SK-N-SH (cell line): ENCODE measurements around the gene UBE2E2.

Source experiments
- CHD2 ChIP-seq: fragments of 150-350 bp; IDR thresholded peaks from 2 replicates; pipeline ENCODE4 v1.6.1; 2018; ENCODE audit warnings: low read length; ENCODE audit not compliant: partially characterized antibody
- EZH2phosphoT487 ChIP-seq: fragments of 200-600 bp; sonication (generic); IDR thresholded peaks from 2 replicates; pipeline ENCODE4 v1.6.1; 2017; ENCODE audit warnings: low read depth, mixed run types, mild to moderate bottlenecking, antibody characterized with exemption, moderate library complexity, borderline replicate concordance
- FOSL2 ChIP-seq: IDR thresholded peaks from 2 replicates; pipeline ENCODE4 v1.4.0; 2012; ENCODE audit warnings: low read depth, mild to moderate bottlenecking, moderate library complexity, borderline replicate concordance
- GABPA ChIP-seq: IDR thresholded peaks from 2 replicates; pipeline ENCODE4 v1.4.0; 2012; ENCODE audit warnings: low read depth, mild to moderate bottlenecking
- JUND ChIP-seq: IDR thresholded peaks from 2 replicates; pipeline ENCODE4 v1.4.0; 2012
- MAX ChIP-seq: IDR thresholded peaks from 2 replicates; pipeline ENCODE4 v1.4.0; 2012; ENCODE audit warnings: low read depth
- NFIC ChIP-seq: IDR thresholded peaks from 2 replicates; pipeline ENCODE4 v1.4.0; 2012; ENCODE audit warnings: borderline replicate concordance
- POLR2AphosphoS5 ChIP-seq: IDR thresholded peaks from 2 replicates; pipeline ENCODE4 v1.6.1; 2012; ENCODE audit warnings: low read depth, low read length
- RAD21 ChIP-seq: IDR thresholded peaks from 2 replicates; pipeline ENCODE4 v1.6.1; 2012; ENCODE audit warnings: mild to moderate bottlenecking, low read length
- RXRA ChIP-seq: IDR thresholded peaks from 2 replicates; pipeline ENCODE4 v1.4.0; 2012; ENCODE audit warnings: low read depth, mild to moderate bottlenecking, borderline replicate concordance
- TEAD4 ChIP-seq: IDR thresholded peaks from 2 replicates; pipeline ENCODE4 v1.4.0; 2012; ENCODE audit warnings: mild to moderate bottlenecking, borderline replicate concordance; ENCODE audit not compliant: insufficient read depth
- YY1 ChIP-seq: IDR thresholded peaks from 2 replicates; pipeline ENCODE4 v1.4.0; 2012; ENCODE audit warnings: low read depth, mild to moderate bottlenecking
- TF ChIP-seq, protein P1 (sequence below): IDR thresholded peaks from 2 replicates; pipeline ENCODE4 v1.6.1; 2012; ENCODE audit warnings: mild to moderate bottlenecking, low read depth, low read length, moderate library complexity
- TF ChIP-seq, protein P2 (sequence below): fragments of 200-600 bp; sonication (generic); IDR thresholded peaks from 2 replicates; pipeline ENCODE4 v1.6.1; 2017; ENCODE audit warnings: antibody characterized with exemption, mild to moderate bottlenecking, moderate library complexity

DNA sequence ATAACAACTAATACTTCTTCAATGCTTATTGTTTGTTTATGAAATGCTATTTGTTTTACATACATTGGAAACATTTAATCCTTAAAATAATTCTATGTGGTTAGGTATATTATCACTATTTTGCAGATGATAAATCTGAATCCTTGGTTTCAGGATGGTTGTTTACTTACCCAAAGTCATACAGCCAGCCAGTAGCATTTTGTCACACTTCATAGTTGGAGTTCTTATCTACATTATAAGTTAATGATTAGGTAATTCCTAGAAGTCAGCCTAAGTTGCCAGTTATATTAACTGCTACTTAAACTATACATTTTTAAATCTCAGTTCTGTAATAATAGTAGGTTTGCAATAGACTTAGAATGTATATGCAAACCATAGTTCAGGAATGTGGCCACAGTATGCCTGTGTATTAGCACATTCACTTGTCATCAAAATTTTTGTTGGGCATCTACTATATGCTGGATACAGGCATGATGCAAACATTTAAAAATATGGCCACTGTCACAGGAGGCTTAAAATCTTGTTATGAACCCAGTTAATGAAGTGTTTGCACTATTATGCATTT, 187.9 kb downstream of the UBE2E2 start:
- no peak for TF ChIP-seq NFIC
- TF ChIP-seq, protein P1, sequence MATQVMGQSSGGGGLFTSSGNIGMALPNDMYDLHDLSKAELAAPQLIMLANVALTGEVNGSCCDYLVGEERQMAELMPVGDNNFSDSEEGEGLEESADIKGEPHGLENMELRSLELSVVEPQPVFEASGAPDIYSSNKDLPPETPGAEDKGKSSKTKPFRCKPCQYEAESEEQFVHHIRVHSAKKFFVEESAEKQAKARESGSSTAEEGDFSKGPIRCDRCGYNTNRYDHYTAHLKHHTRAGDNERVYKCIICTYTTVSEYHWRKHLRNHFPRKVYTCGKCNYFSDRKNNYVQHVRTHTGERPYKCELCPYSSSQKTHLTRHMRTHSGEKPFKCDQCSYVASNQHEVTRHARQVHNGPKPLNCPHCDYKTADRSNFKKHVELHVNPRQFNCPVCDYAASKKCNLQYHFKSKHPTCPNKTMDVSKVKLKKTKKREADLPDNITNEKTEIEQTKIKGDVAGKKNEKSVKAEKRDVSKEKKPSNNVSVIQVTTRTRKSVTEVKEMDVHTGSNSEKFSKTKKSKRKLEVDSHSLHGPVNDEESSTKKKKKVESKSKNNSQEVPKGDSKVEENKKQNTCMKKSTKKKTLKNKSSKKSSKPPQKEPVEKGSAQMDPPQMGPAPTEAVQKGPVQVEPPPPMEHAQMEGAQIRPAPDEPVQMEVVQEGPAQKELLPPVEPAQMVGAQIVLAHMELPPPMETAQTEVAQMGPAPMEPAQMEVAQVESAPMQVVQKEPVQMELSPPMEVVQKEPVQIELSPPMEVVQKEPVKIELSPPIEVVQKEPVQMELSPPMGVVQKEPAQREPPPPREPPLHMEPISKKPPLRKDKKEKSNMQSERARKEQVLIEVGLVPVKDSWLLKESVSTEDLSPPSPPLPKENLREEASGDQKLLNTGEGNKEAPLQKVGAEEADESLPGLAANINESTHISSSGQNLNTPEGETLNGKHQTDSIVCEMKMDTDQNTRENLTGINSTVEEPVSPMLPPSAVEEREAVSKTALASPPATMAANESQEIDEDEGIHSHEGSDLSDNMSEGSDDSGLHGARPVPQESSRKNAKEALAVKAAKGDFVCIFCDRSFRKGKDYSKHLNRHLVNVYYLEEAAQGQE, result no peak
- no peak for TF ChIP-seq FOSL2
- TF ChIP-seq POLR2AphosphoS5, result no peak
- TF ChIP-seq TEAD4, result no peak
- no peak for TF ChIP-seq YY1
- TF ChIP-seq, protein P2, sequence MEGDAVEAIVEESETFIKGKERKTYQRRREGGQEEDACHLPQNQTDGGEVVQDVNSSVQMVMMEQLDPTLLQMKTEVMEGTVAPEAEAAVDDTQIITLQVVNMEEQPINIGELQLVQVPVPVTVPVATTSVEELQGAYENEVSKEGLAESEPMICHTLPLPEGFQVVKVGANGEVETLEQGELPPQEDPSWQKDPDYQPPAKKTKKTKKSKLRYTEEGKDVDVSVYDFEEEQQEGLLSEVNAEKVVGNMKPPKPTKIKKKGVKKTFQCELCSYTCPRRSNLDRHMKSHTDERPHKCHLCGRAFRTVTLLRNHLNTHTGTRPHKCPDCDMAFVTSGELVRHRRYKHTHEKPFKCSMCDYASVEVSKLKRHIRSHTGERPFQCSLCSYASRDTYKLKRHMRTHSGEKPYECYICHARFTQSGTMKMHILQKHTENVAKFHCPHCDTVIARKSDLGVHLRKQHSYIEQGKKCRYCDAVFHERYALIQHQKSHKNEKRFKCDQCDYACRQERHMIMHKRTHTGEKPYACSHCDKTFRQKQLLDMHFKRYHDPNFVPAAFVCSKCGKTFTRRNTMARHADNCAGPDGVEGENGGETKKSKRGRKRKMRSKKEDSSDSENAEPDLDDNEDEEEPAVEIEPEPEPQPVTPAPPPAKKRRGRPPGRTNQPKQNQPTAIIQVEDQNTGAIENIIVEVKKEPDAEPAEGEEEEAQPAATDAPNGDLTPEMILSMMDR, result no peak
- no peak for TF ChIP-seq RXRA
- no peak for TF ChIP-seq RAD21
- TF ChIP-seq CHD2, result no peak
- TF ChIP-seq MAX, result no peak
- TF ChIP-seq EZH2phosphoT487, result no peak
- no peak for TF ChIP-seq JUND
- TF ChIP-seq GABPA, result no peak
